GM12892 (cell line): ENCODE results near the gene MRPL32.

Experiments used
- POLR2A ChIP-seq: IDR thresholded peaks from 2 replicates; pipeline ENCODE4 v1.6.1; 2011; ENCODE audit warnings: low read depth, low read length, control low read depth
- POLR2AphosphoS5 ChIP-seq: IDR thresholded peaks from 2 replicates; pipeline ENCODE4 v1.6.1; 2011; ENCODE audit warnings: low read depth, low read length, control low read depth
- TAF1 ChIP-seq: IDR thresholded peaks from 2 replicates; pipeline ENCODE4 v1.6.1; 2011; ENCODE audit warnings: low read depth, mild to moderate bottlenecking, control low read depth, low read length, borderline replicate concordance

- TF ChIP-seq POLR2A: no peak
- no peak for TF ChIP-seq TAF1
- TF ChIP-seq POLR2AphosphoS5: no peak
Observed at GRCh38 chr7:42900842-42901241, 31.3 kb upstream of the MRPL32 start.
